ENCODE results near the gene CAPN14.

CAPN14 gene

DNA sequence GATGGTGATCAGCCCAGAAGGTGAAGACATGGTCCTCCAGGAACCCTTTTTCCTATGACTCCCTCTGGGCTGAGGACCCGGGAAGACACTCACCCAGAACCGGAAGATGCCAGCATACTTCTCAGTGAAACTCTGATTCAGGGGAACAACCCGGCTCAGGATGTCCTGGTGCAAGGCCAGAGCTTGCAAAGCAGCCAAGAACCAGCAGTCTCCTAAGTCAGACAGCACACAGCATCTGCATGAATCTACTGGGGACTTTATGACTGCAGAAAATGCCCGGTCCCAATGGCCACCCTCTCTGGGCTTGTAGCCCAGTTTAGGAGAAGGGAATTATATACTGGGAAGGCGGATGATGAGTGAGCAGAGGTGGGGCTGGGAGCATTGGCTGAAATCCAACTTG is 15.3 kb downstream of the CAPN14 start (continued):
- TF ChIP-seq, protein P1, sequence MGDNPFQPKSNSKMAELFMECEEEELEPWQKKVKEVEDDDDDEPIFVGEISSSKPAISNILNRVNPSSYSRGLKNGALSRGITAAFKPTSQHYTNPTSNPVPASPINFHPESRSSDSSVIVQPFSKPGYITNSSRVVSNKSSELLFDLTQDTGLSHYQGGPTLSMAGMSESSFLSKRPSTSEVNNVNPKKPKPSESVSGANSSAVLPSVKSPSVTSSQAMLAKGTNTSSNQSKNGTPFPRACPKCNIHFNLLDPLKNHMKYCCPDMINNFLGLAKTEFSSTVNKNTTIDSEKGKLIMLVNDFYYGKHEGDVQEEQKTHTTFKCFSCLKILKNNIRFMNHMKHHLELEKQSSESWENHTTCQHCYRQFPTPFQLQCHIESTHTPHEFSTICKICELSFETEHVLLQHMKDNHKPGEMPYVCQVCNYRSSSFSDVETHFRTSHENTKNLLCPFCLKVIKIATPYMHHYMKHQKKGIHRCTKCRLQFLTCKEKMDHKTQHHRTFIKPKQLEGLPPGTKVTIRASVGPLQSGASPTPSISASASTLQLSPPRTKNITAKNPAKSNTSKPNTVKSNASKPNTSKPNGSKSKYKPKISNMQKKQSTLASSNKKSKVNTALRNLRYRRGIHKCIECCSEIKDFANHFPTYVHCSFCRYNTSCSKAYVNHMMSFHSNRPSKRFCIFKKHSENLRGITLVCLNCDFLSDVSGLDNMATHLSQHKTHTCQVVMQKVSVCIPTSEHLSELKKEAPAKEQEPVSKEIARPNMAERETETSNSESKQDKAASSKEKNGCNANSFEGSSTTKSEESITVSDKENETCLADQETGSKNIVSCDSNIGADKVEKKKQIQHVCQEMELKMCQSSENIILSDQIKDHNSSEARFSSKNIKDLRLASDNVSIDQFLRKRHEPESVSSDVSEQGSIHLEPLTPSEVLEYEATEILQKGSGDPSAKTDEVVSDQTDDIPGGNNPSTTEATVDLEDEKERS (tag by site-specific recombination; IDR thresholded peaks at IDR 0.05) = no peak
- no peak for TF ChIP-seq ZNF791 (tag by site-specific recombination; IDR thresholded peaks at IDR 0.05)

DNA sequence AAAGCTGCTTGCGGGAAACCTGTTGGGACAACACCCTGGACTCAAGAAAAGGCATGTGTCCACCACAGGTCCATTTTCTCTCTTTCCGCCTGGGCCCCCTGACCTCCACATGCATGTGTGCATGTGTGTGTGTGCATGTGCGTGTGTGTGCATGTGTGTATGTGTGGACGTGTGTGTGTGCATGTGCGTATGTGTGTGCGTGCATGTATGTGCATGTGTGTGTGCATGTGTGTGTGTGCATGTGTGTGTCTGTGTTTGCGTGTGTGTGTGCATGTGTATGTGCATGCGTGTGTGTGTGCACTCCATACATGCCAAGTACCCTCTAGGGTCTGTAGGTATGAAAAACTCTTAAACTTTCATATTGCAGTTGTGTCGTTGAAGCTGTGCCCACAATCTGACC is 16.3 kb downstream of the CAPN14 start:
- no peaks in the 10 kb centered on the region for H3K4me1 ChIP-seq (ENCODE audit: control insufficient read depth, insufficient read depth, low read length)
- no peaks in the 10 kb centered on the region for H3K9me3 ChIP-seq (ENCODE audit: control insufficient read depth, insufficient read depth, low read depth, low read length)
- POLR2A ChIA-PET = no interaction called here
- no peak overlapping the region for H3K4me3 ChIP-seq (ENCODE audit: low read depth, low read length)
- CTCF ChIA-PET = no interaction called here
- TF ChIP-seq, protein P2, sequence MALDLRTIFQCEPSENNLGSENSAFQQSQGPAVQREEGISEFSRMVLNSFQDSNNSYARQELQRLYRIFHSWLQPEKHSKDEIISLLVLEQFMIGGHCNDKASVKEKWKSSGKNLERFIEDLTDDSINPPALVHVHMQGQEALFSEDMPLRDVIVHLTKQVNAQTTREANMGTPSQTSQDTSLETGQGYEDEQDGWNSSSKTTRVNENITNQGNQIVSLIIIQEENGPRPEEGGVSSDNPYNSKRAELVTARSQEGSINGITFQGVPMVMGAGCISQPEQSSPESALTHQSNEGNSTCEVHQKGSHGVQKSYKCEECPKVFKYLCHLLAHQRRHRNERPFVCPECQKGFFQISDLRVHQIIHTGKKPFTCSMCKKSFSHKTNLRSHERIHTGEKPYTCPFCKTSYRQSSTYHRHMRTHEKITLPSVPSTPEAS (tag by site-specific recombination; IDR thresholded peaks at IDR 0.05) = peak; percentile 94
- TF ChIP-seq, protein P3, sequence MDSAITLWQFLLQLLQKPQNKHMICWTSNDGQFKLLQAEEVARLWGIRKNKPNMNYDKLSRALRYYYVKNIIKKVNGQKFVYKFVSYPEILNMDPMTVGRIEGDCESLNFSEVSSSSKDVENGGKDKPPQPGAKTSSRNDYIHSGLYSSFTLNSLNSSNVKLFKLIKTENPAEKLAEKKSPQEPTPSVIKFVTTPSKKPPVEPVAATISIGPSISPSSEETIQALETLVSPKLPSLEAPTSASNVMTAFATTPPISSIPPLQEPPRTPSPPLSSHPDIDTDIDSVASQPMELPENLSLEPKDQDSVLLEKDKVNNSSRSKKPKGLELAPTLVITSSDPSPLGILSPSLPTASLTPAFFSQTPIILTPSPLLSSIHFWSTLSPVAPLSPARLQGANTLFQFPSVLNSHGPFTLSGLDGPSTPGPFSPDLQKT (IDR thresholded peaks at IDR 0.05; ENCODE audit: borderline replicate concordance, low read depth, low read length) = no peak
- no peaks in the 10 kb centered on the region for H3K36me3 ChIP-seq (ENCODE audit: control insufficient read depth in 2 of 2, insufficient read depth in 1 of 2, low read length in 2 of 2)
- H3K27ac ChIP-seq (ENCODE audit: extremely low read depth, low read depth, low read length) = no peak overlapping the region

DNA sequence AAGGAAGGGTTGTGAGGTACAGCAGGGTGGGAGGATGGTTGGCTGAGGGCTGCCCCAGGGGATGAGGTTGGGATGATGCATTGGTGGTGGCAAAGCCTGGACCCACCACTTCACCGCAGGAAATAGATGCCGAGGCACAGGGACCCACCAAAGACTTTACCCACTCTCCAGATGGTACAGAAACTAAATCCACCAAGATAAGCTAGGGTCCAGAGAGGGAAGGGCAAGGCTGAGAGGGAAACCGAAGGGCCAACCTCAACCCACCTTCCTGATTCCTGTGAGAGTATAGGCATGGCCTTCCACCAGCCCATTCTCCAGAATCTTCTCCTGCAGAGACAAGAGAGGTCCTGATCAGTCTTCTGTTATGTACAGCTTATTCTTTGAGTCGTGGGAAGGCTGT is 18.1 kb downstream of the CAPN14 start:
- no peaks in the 10 kb centered on the region for H3K4me1 ChIP-seq (ENCODE audit: control insufficient read depth, insufficient read depth, low read length)
- CTCF ChIA-PET = no interaction called here
- no peak for TF ChIP-seq ZNF549 (tag by site-specific recombination; IDR thresholded peaks at IDR 0.05)
- TF ChIP-seq, protein P2 (tag by site-specific recombination; IDR thresholded peaks at IDR 0.05) = no peak
- TF ChIP-seq ZNF114 (tag by site-specific recombination; IDR thresholded peaks at IDR 0.05) = no peak
- TF ChIP-seq ZNF707 (tag by site-specific recombination; IDR thresholded peaks at IDR 0.05) = no peak
- TF ChIP-seq KLF8 (tag by site-specific recombination; IDR thresholded peaks at IDR 0.05) = no peak
- no peak for TF ChIP-seq ZNF701 (tag by site-specific recombination; IDR thresholded peaks at IDR 0.05)
- TF ChIP-seq ZNF585B (tag by site-specific recombination; IDR thresholded peaks at IDR 0.05) = no peak
- no peak for TF ChIP-seq ZBTB20 (tag by site-specific recombination; IDR thresholded peaks at IDR 0.05)
- TF ChIP-seq TCF7L2 (IDR thresholded peaks at IDR 0.05; ENCODE audit: borderline replicate concordance, low read depth, low read length) = no peak
- TF ChIP-seq ZNF530 (tag by site-specific recombination; IDR thresholded peaks at IDR 0.05; ENCODE audit: low read depth) = no peak
- TF ChIP-seq ZNF670 (tag by site-specific recombination; IDR thresholded peaks at IDR 0.05; ENCODE audit: low read depth) = no peak
- no peak for TF ChIP-seq ZNF174 (tag by site-specific recombination; IDR thresholded peaks at IDR 0.05)
- TF ChIP-seq, protein P1 (tag by site-specific recombination; IDR thresholded peaks at IDR 0.05) = no peak
- TF ChIP-seq, protein P4, sequence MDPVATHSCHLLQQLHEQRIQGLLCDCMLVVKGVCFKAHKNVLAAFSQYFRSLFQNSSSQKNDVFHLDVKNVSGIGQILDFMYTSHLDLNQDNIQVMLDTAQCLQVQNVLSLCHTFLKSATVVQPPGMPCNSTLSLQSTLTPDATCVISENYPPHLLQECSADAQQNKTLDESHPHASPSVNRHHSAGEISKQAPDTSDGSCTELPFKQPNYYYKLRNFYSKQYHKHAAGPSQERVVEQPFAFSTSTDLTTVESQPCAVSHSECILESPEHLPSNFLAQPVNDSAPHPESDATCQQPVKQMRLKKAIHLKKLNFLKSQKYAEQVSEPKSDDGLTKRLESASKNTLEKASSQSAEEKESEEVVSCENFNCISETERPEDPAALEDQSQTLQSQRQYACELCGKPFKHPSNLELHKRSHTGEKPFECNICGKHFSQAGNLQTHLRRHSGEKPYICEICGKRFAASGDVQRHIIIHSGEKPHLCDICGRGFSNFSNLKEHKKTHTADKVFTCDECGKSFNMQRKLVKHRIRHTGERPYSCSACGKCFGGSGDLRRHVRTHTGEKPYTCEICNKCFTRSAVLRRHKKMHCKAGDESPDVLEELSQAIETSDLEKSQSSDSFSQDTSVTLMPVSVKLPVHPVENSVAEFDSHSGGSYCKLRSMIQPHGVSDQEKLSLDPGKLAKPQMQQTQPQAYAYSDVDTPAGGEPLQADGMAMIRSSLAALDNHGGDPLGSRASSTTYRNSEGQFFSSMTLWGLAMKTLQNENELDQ (tag by site-specific recombination; IDR thresholded peaks at IDR 0.05; ENCODE audit: low read depth) = no peak
- TF ChIP-seq ZNF76 (tag by site-specific recombination; IDR thresholded peaks at IDR 0.05; ENCODE audit: borderline replicate concordance, low read depth) = no peak
- TF ChIP-seq ZNF19 (tag by site-specific recombination; IDR thresholded peaks at IDR 0.05; ENCODE audit: low read depth) = no peak
- no peak for TF ChIP-seq KLF1 (tag by site-specific recombination; IDR thresholded peaks at IDR 0.05)
- no peak for TF ChIP-seq ZBTB8A (tag by site-specific recombination; IDR thresholded peaks at IDR 0.05)
- H3K36me3 ChIP-seq (ENCODE audit: control insufficient read depth in 2 of 2, insufficient read depth in 1 of 2, low read length in 2 of 2) = no peaks in the 10 kb centered on the region
- POLR2A ChIA-PET = no interaction called here
- no peak overlapping the region for H3K27ac ChIP-seq (ENCODE audit: extremely low read depth, low read depth, low read length)
- H3K4me3 ChIP-seq (ENCODE audit: low read depth, low read length) = no peak overlapping the region
- H3K9me3 ChIP-seq (ENCODE audit: control insufficient read depth, insufficient read depth, low read depth, low read length) = no peaks in the 10 kb centered on the region
